ENCODE results near the gene CFAP46. TPM values are rescaled to one million over a fixed set of nuclear protein-coding genes. Genes with fewer than 3 reads are reported as not detected.

The CFAP46 gene
- total RNA-seq, 2 experiments from 2014 or later, result not detected

DNA sequence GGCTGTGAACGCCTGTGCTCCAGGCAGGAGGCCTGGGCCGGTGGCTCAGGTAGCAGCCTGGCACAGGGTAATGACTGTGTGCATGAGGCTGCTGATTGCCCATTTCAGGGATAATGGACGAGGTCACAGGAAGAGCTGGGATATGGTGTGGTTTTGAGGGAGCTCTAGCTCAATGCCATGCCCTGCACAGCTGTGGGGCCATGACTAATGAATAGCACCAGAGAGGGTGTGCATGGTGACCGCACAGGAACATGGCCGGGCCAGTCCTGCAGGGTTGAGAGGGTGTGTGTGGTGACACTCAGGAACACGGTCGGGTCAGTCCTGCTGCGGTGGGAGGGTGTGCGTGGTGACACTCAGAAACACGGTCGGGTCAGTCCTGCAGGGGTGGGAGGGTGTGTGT, 178.3 kb downstream of the CFAP46 start:
- no peaks in the 10 kb centered on the region for H3K36me3 ChIP-seq (ENCODE audit: insufficient read depth, low read length)
- H4K20me1 ChIP-seq (ENCODE audit: insufficient read depth, low read length), result no peaks in the 10 kb centered on the region
- H3K4me1 ChIP-seq (ENCODE audit: insufficient read depth, low read length, poor library complexity, severe bottlenecking), result no peaks in the 10 kb centered on the region
- H3K4me3 ChIP-seq (ENCODE audit: low read depth, low read length, poor library complexity, severe bottlenecking), result no peak overlapping the region
- H3K79me2 ChIP-seq (ENCODE audit: insufficient read depth, low read depth, low read length), result no peaks in the 10 kb centered on the region
- no peak for TF ChIP-seq EZH2phosphoT487 (IDR thresholded peaks at IDR 0.05; ENCODE audit: borderline replicate concordance, low read depth, low read length)
- TF ChIP-seq, protein P1, sequence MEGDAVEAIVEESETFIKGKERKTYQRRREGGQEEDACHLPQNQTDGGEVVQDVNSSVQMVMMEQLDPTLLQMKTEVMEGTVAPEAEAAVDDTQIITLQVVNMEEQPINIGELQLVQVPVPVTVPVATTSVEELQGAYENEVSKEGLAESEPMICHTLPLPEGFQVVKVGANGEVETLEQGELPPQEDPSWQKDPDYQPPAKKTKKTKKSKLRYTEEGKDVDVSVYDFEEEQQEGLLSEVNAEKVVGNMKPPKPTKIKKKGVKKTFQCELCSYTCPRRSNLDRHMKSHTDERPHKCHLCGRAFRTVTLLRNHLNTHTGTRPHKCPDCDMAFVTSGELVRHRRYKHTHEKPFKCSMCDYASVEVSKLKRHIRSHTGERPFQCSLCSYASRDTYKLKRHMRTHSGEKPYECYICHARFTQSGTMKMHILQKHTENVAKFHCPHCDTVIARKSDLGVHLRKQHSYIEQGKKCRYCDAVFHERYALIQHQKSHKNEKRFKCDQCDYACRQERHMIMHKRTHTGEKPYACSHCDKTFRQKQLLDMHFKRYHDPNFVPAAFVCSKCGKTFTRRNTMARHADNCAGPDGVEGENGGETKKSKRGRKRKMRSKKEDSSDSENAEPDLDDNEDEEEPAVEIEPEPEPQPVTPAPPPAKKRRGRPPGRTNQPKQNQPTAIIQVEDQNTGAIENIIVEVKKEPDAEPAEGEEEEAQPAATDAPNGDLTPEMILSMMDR (conservative IDR thresholded peaks at IDR 0.05; ENCODE audit: low read length), result no peak
- no peak overlapping the region for H3K4me2 ChIP-seq (ENCODE audit: low read length)
- no peaks in the 10 kb centered on the region for H3K9me2 ChIP-seq (ENCODE audit: insufficient read depth, low read length)
- H3K9me3 ChIP-seq (ENCODE audit: low read length), result no peaks in the 10 kb centered on the region
- H3K27ac ChIP-seq (ENCODE audit: low read depth, low read length, poor library complexity, severe bottlenecking), result no peak overlapping the region
- ChIA-PET CTCF (ENCODE audit: unreplicated experiment) (no interaction called here), POLR2A (no interaction called here)
- no TSS peak for BruUV-seq (replicated peaks)
- intact Hi-C loops (cut with micrococcal nuclease; ENCODE audit: unreplicated experiment), result no loop called here
- DNase-seq (ENCODE audit: low spot score), result no peak
- no peak overlapping the region for H2AFZ ChIP-seq (ENCODE audit: low read length)

GRCh38 chr10:132763545-132763944, 178.8 kb downstream of the CFAP46 start:
- TF ChIP-seq, protein P1 (conservative IDR thresholded peaks at IDR 0.05; ENCODE audit: low read length), result no peak
- no peak for TF ChIP-seq EZH2phosphoT487 (IDR thresholded peaks at IDR 0.05; ENCODE audit: borderline replicate concordance, low read depth, low read length)
- H3K79me2 ChIP-seq (ENCODE audit: insufficient read depth, low read depth, low read length), result no peaks in the 10 kb centered on the region
- no peaks in the 10 kb centered on the region for H4K20me1 ChIP-seq (ENCODE audit: insufficient read depth, low read length)
- no peaks in the 10 kb centered on the region for H3K9me2 ChIP-seq (ENCODE audit: insufficient read depth, low read length)
- DNase-seq (ENCODE audit: low spot score), result no peak
- ChIA-PET CTCF (ENCODE audit: unreplicated experiment) (no interaction called here), POLR2A (no interaction called here)
- no peaks in the 10 kb centered on the region for H3K4me1 ChIP-seq (ENCODE audit: insufficient read depth, low read length, poor library complexity, severe bottlenecking)
- intact Hi-C loops (cut with micrococcal nuclease; ENCODE audit: unreplicated experiment), result no loop called here
- BruUV-seq (replicated peaks), result no TSS peak
- no peak overlapping the region for H3K27ac ChIP-seq (ENCODE audit: low read depth, low read length, poor library complexity, severe bottlenecking)
- no peak overlapping the region for H2AFZ ChIP-seq (ENCODE audit: low read length)
- no peak overlapping the region for H3K4me3 ChIP-seq (ENCODE audit: low read depth, low read length, poor library complexity, severe bottlenecking)
- H3K9me3 ChIP-seq (ENCODE audit: low read length), result no peaks in the 10 kb centered on the region
- no peak overlapping the region for H3K4me2 ChIP-seq (ENCODE audit: low read length)
- no peaks in the 10 kb centered on the region for H3K36me3 ChIP-seq (ENCODE audit: insufficient read depth, low read length)

- H4K20me1 ChIP-seq (ENCODE audit: insufficient read depth, low read length), result no peaks in the 10 kb centered on the region
- H3K27ac ChIP-seq (ENCODE audit: low read depth, low read length, poor library complexity, severe bottlenecking), result no peak overlapping the region
- ChIA-PET CTCF (ENCODE audit: unreplicated experiment) (no interaction called here), POLR2A (no interaction called here)
- H3K9me2 ChIP-seq (ENCODE audit: insufficient read depth, low read length), result no peaks in the 10 kb centered on the region
- no peak for TF ChIP-seq EZH2phosphoT487 (IDR thresholded peaks at IDR 0.05; ENCODE audit: borderline replicate concordance, low read depth, low read length)
- TF ChIP-seq, protein P1 (conservative IDR thresholded peaks at IDR 0.05; ENCODE audit: low read length), result no peak
- H3K36me3 ChIP-seq (ENCODE audit: insufficient read depth, low read length), result no peaks in the 10 kb centered on the region
- no peak overlapping the region for H3K4me2 ChIP-seq (ENCODE audit: low read length)
- H3K79me2 ChIP-seq (ENCODE audit: insufficient read depth, low read depth, low read length), result no peaks in the 10 kb centered on the region
- no peak overlapping the region for H2AFZ ChIP-seq (ENCODE audit: low read length)
- BruUV-seq (replicated peaks), result no TSS peak
- no peak for DNase-seq (ENCODE audit: low spot score)
- H3K4me1 ChIP-seq (ENCODE audit: insufficient read depth, low read length, poor library complexity, severe bottlenecking), result no peaks in the 10 kb centered on the region
- intact Hi-C loops (cut with micrococcal nuclease; ENCODE audit: unreplicated experiment), result no loop called here
- no peaks in the 10 kb centered on the region for H3K9me3 ChIP-seq (ENCODE audit: low read length)
- H3K4me3 ChIP-seq (ENCODE audit: low read depth, low read length, poor library complexity, severe bottlenecking), result no peak overlapping the region
These were observed 180.1 kb downstream of the CFAP46 start for GRCh38 chr10:132762267-132762666.
